Endothelial cell of umbilical vein (primary cell): Measurements from ENCODE around the gene ZNF346. TPM values are rescaled to one million over a fixed set of nuclear protein-coding genes. Genes with fewer than 3 reads are reported as not detected.

Experiments used
- BruUV-seq: library from RNA; stranded (reverse); fragments of 400-500 nt; replicated peaks from 2 replicates; lab custom pipeline; 2021; lab: Mats Ljungman, UMichigan
- CTCF ChIA-PET: fragments of 300-600, 350-600 bp; sonication (Branson Sonifier 250); formaldehyde crosslinking; loops from one replicate; lab custom pipeline; 2021; ENCODE audit warnings: antibody characterized with exemption, inconsistent platforms; lab: Charles Lee
- POLR2A ChIA-PET: fragments of 300-600, 350-600 bp; sonication (Branson Sonifier 250); formaldehyde crosslinking; loops from one replicate; lab custom pipeline; 2021; ENCODE audit warnings: antibody characterized with exemption, inconsistent platforms; lab: Charles Lee
- DNase-seq: peaks from one replicate; pipeline ENCODE4 v3.0.0-alpha.2; 2011; ENCODE audit warnings: low read depth, low spot score
- FAIRE-seq: peaks from 2 replicates; lab custom pipeline; 2011; peaks lifted over from hg19 to GRCh38; lab: Jason Lieb, UNC
- H2AFZ ChIP-seq: 2 replicates; pipeline ENCODE4 v1.6.0; 2012; ENCODE audit warnings: low read depth, low read length, control low read depth, inconsistent platforms
- H3K27ac ChIP-seq: 2 replicates; pipeline ENCODE4 v1.5.1; 2011; ENCODE audit warnings: low read depth, mild to moderate bottlenecking, control low read depth, low read length, moderate library complexity; ENCODE audit not compliant: insufficient read depth
- H3K27me3 ChIP-seq, 2 experiments: 2 replicates each; pipeline versions ENCODE4 v1.6.0 to v1.6.1; 2011; ENCODE audit warnings: low read length in 2 of 2, mixed read lengths in 1 of 2; ENCODE audit not compliant: control insufficient read depth in 2 of 2, insufficient read depth in 2 of 2
- H3K36me3 ChIP-seq, 2 experiments: 2 replicates in 1 of 2; 3 replicates in 1 of 2; pipeline ENCODE4 v1.5.1; 2011; ENCODE audit warnings: low read length in 2 of 2, mild to moderate bottlenecking in 1 of 2, moderate library complexity in 1 of 2; ENCODE audit not compliant: control insufficient read depth in 2 of 2, insufficient read depth in 2 of 2; ENCODE audit errors: extremely low read depth in 1 of 2
- H3K4me1 ChIP-seq: 3 replicates; pipeline ENCODE4 v1.5.1; 2011; ENCODE audit warnings: mild to moderate bottlenecking, low read length; ENCODE audit not compliant: control insufficient read depth, insufficient read depth; ENCODE audit errors: extremely low read depth
- H3K4me2 ChIP-seq: 2 replicates; pipeline ENCODE4 v1.6.1; 2011; ENCODE audit warnings: low read length, control low read depth, mixed read lengths; ENCODE audit not compliant: insufficient read depth
- H3K4me3 ChIP-seq, 3 experiments: fragments of 200-600 bp in 1 of 3; sonication (generic), shearing (Covaris generic) in 1 of 3; replicated peaks in 1 of 3; 2 replicates each; pipeline ENCODE4 v1.5.1; 2011 to 2016; ENCODE audit warnings: control low read depth in 3 of 3, low read length in 3 of 3, mild to moderate bottlenecking in 2 of 3, inconsistent platforms in 1 of 3, low read depth in 1 of 3, moderate library complexity in 1 of 3; ENCODE audit not compliant: insufficient read depth in 1 of 3
- H3K79me2 ChIP-seq: 2 replicates; pipeline ENCODE4 v1.6.0; 2012; ENCODE audit warnings: low read length, inconsistent platforms; ENCODE audit not compliant: control insufficient read depth, insufficient read depth
- H3K9ac ChIP-seq: replicated peaks from 2 replicates; pipeline ENCODE3; 2011; ENCODE audit warnings: low read length, control low read depth; ENCODE audit not compliant: insufficient read depth; ENCODE audit errors: extremely low read depth
- H3K9me1 ChIP-seq: replicated peaks from 3 replicates; pipeline ENCODE4 v1.6.0; 2011; ENCODE audit warnings: mild to moderate bottlenecking, low read length; ENCODE audit not compliant: control insufficient read depth, insufficient read depth; ENCODE audit errors: extremely low read depth
- H3K9me3 ChIP-seq: replicated peaks from 2 replicates; pipeline ENCODE4 v1.5.1; 2012; ENCODE audit warnings: low read length, inconsistent platforms; ENCODE audit not compliant: control insufficient read depth, insufficient read depth
- H4K20me1 ChIP-seq: replicated peaks from 2 replicates; pipeline ENCODE3; 2011; ENCODE audit warnings: mild to moderate bottlenecking, low read length; ENCODE audit not compliant: control insufficient read depth, insufficient read depth; ENCODE audit errors: extremely low read depth
- EZH2 ChIP-seq: IDR thresholded peaks from 2 replicates; pipeline ENCODE4 v1.6.1; 2012; ENCODE audit warnings: borderline replicate concordance, low read depth, mild to moderate bottlenecking, moderate library complexity, low read length, inconsistent platforms; ENCODE audit not compliant: severe bottlenecking
- FOS ChIP-seq: IDR thresholded peaks from 2 replicates; pipeline ENCODE4 v1.6.1; 2011; ENCODE audit warnings: mild to moderate bottlenecking, low read length, moderate library complexity, borderline replicate concordance; ENCODE audit not compliant: insufficient read depth
- GATA2 ChIP-seq: IDR thresholded peaks from 2 replicates; pipeline ENCODE4 v1.7.0; 2011; ENCODE audit warnings: low read depth, mild to moderate bottlenecking, moderate library complexity, mixed read lengths, low read length; ENCODE audit not compliant: insufficient read length, insufficient read depth
- JUN ChIP-seq: IDR thresholded peaks from 2 replicates; pipeline ENCODE4 v1.6.1; 2011; ENCODE audit warnings: borderline replicate concordance, low read depth; ENCODE audit not compliant: insufficient read length, insufficient read depth
- MYC ChIP-seq: IDR thresholded peaks from one replicate; pipeline ENCODE4 v1.6.1; 2011; ENCODE audit warnings: mild to moderate bottlenecking, low read depth, low read length
- POLR2A ChIP-seq: IDR thresholded peaks from 2 replicates; pipeline ENCODE4 v1.6.1; 2012; ENCODE audit warnings: low read depth, mild to moderate bottlenecking, control low read depth, low read length
- POLR2AphosphoS5 ChIP-seq: IDR thresholded peaks from 2 replicates; pipeline ENCODE4 v1.6.1; 2012; ENCODE audit warnings: low read depth, mild to moderate bottlenecking, control low read depth, low read length, moderate library complexity; ENCODE audit not compliant: insufficient read depth
- dilution Hi-C: fragments of 300-500 bp; cut with MboI; formaldehyde crosslinking; loops from one replicate; pipeline ENCODE4 v1.15.0; 2019; ENCODE audit warnings: low sequenced_read_pairs; ENCODE audit not compliant: extremely low pct_ligation_motif_present
- intact Hi-C: fragments of 100-400 bp; cut with micrococcal nuclease; formaldehyde crosslinking; loops from one replicate; pipeline ENCODE4 v1.10.0; 2022
- polyA plus RNA-seq, 4 experiments: library from polyadenylated mRNA; depleted of rRNA in 3 of 4; stranded (reverse) in 3 of 4; unstranded in 1 of 4; fragments of >200 nt; gene quantifications; 2 replicates each; pipeline versions ENCODE4 v1.2.1 to v1.2.3, GENCODE V29; 2011 to 2012; ENCODE audit warnings: missing spikeins in 1 of 4
- total RNA-seq: library from RNA; stranded (reverse); gene quantifications from 2 replicates; pipeline ENCODE4 v1.2.3, GENCODE V29; 2021
- TF ChIP-seq, protein P1 (sequence below), 2 donors: IDR thresholded peaks; 1 replicate in 1 of 2; 2 replicates in 1 of 2; pipeline ENCODE4 v1.5.1; 2011; ENCODE audit warnings: low read length in 2 of 2, mild to moderate bottlenecking in 2 of 2, moderate library complexity in 2 of 2, control low read depth in 1 of 2, inconsistent platforms in 1 of 2, low read depth in 1 of 2; ENCODE audit not compliant: insufficient read depth in 1 of 2; ENCODE audit errors: extremely low read depth in 1 of 2
- TF ChIP-seq, protein P2 (sequence below): IDR thresholded peaks from 2 replicates; pipeline ENCODE4 v1.6.1; 2011; ENCODE audit not compliant: insufficient read depth, insufficient read length

ZNF346 gene
- total and polyA plus RNA-seq, 2 donors (not counting 3 experiments of a cell fraction or from before 2014, with no cell fraction given), result 25.3 to 35.2 TPM

DNA sequence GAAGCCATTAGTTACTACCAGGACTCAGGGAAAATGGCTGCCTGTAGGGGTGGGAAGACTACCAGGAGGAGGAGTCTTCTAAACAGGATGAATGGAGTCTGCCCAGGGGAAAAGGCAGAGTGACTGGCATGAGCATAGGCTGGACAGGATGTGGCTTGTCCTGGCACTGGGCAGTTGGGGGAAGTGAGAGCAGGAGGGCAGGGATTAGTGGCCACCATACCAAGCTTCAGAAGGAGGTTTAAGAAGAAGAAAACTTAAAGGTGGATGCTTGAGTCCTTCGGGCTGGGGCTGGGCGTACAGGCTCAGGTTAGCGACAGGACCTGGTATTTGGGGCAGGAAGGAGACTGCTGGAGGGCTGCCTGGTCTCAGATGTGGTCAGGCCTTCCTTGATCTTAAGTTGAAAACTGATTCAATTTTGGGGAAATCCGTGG, 106.1 kb downstream of the ZNF346 start:
- H3K27ac ChIP-seq, result no peak overlapping the region
- BruUV-seq, result no TSS peak
- no peaks in the 10 kb centered on the region for H3K36me3 ChIP-seq
- POLR2A ChIA-PET, result no interaction called here
- H3K4me3 ChIP-seq, result no peak overlapping the region
- no peak overlapping the region for H3K9ac ChIP-seq
- H4K20me1 ChIP-seq, result no peaks in the 10 kb centered on the region
- intact Hi-C loops (no loop called here), dilution Hi-C loops (no loop called here)
- no peak overlapping the region for H3K4me2 ChIP-seq
- no peaks in the 10 kb centered on the region for H3K79me2 ChIP-seq
- peak overlapping the region; percentile 73 for H2AFZ ChIP-seq
- CTCF ChIA-PET, result interaction anchor here (1.0 kb wide), 1 partner anchor 10 kb away, joined by 4 read pairs; no protein-coding TSS in a partner anchor
- TF ChIP-seq GATA2 (no peak), POLR2AphosphoS5 (no peak), EZH2 (no peak), JUN (no peak), MYC (no peak), POLR2A (no peak), FOS (no peak)
- TF ChIP-seq, protein P1, sequence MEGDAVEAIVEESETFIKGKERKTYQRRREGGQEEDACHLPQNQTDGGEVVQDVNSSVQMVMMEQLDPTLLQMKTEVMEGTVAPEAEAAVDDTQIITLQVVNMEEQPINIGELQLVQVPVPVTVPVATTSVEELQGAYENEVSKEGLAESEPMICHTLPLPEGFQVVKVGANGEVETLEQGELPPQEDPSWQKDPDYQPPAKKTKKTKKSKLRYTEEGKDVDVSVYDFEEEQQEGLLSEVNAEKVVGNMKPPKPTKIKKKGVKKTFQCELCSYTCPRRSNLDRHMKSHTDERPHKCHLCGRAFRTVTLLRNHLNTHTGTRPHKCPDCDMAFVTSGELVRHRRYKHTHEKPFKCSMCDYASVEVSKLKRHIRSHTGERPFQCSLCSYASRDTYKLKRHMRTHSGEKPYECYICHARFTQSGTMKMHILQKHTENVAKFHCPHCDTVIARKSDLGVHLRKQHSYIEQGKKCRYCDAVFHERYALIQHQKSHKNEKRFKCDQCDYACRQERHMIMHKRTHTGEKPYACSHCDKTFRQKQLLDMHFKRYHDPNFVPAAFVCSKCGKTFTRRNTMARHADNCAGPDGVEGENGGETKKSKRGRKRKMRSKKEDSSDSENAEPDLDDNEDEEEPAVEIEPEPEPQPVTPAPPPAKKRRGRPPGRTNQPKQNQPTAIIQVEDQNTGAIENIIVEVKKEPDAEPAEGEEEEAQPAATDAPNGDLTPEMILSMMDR (IDR thresholded peaks at IDR 0.05; ENCODE audit: extremely low read depth in 1 of 2, insufficient read depth in 1 of 2, low read depth in 1 of 2, low read length in 2 of 2), result no peak
- TF ChIP-seq, protein P2, sequence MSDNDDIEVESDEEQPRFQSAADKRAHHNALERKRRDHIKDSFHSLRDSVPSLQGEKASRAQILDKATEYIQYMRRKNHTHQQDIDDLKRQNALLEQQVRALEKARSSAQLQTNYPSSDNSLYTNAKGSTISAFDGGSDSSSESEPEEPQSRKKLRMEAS, result no peak
- no peaks in the 10 kb centered on the region for H3K9me3 ChIP-seq
- H3K4me1 ChIP-seq, result peaks cover 15% of the 10 kb centered on the region
- no peaks in the 10 kb centered on the region for H3K9me1 ChIP-seq
- DNase-seq (no peak), FAIRE-seq (no peak)
- H3K27me3 ChIP-seq, result no peaks in the 10 kb centered on the region
